Upper lobe of left lung (tissue), 4 donors: Measurements from ENCODE around the gene FYN.

Experiments used
- POLR2A ChIP-seq, 4 donors: fragments of 450-650 bp; IDR thresholded peaks; one replicate each; pipeline ENCODE4 v1.5.1; 2016 to 2017; ENCODE audit warnings: antibody characterized with exemption in 4 of 4, mild to moderate bottlenecking in 2 of 4
- POLR2AphosphoS5 ChIP-seq, 2 donors: sonication (generic); formaldehyde crosslinking; IDR thresholded peaks; one replicate each; pipeline ENCODE4 v1.5.1; 2017; ENCODE audit warnings: antibody characterized with exemption in 2 of 2
- TF ChIP-seq, protein P1 (sequence below), 6 experiments: fragments of 450-650 bp in 4 of 6; fragments of 200-600 bp in 2 of 6; sonication (generic) in 2 of 6; IDR thresholded peaks; one replicate each; pipeline ENCODE4 v1.5.1; 2016 to 2019; ENCODE audit warnings: antibody characterized with exemption in 6 of 6

DNA sequence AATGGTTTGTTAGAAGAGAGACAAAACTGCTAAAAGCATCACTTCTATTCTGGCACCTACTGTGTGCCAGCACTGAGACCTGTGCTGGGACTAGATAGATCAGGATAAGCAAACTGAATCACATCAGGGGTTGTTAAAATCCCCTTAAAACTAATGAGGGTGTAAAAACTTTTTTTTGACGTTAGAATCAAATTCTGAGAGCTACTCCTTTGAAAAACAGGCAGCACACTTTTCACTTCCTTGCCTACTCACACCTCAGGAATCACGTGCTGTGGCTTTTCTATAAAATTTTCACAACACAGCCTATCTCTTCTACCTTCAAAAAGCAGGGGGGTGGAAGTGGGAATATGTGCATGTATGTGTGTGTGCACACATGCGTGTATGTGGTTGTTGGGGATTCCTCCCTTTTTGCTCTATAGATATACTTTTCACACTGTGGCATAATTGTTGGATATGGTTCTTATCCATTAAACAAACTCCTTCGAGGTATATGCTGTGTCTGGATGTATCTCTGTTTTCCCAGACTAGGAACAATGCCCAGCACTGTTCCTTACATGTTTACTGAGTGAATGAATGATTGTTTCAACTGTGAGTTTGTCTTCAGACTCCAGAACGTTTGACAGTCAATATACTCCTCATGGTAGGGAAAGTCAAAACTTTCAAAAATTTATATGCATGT is 105.4 kb downstream of the FYN start:
- TF ChIP-seq, protein P1, sequence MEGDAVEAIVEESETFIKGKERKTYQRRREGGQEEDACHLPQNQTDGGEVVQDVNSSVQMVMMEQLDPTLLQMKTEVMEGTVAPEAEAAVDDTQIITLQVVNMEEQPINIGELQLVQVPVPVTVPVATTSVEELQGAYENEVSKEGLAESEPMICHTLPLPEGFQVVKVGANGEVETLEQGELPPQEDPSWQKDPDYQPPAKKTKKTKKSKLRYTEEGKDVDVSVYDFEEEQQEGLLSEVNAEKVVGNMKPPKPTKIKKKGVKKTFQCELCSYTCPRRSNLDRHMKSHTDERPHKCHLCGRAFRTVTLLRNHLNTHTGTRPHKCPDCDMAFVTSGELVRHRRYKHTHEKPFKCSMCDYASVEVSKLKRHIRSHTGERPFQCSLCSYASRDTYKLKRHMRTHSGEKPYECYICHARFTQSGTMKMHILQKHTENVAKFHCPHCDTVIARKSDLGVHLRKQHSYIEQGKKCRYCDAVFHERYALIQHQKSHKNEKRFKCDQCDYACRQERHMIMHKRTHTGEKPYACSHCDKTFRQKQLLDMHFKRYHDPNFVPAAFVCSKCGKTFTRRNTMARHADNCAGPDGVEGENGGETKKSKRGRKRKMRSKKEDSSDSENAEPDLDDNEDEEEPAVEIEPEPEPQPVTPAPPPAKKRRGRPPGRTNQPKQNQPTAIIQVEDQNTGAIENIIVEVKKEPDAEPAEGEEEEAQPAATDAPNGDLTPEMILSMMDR (IDR thresholded peaks at IDR 0.05) = no peak
- no peak for TF ChIP-seq POLR2A (IDR thresholded peaks at IDR 0.05)
- TF ChIP-seq POLR2AphosphoS5 (IDR thresholded peaks at IDR 0.05) = peak in 1 of 2 donors; percentile 9
